Inferior parietal cortex (tissue), 1 donor: ENCODE measurements around the gene SIGLEC15.
"Not testable (repeated sequence)": the region's sequence is repeated elsewhere in the genome, so short reads cannot be mapped to it uniquely, and the experiment has no call there.

Experiments
- DNase-seq: peaks from one replicate; pipeline ENCODE4 v3.0.0-alpha.2; 2016; ENCODE audit errors: extremely low spot score

SIGLEC15 gene, protein sequence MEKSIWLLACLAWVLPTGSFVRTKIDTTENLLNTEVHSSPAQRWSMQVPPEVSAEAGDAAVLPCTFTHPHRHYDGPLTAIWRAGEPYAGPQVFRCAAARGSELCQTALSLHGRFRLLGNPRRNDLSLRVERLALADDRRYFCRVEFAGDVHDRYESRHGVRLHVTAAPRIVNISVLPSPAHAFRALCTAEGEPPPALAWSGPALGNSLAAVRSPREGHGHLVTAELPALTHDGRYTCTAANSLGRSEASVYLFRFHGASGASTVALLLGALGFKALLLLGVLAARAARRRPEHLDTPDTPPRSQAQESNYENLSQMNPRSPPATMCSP

DNA sequence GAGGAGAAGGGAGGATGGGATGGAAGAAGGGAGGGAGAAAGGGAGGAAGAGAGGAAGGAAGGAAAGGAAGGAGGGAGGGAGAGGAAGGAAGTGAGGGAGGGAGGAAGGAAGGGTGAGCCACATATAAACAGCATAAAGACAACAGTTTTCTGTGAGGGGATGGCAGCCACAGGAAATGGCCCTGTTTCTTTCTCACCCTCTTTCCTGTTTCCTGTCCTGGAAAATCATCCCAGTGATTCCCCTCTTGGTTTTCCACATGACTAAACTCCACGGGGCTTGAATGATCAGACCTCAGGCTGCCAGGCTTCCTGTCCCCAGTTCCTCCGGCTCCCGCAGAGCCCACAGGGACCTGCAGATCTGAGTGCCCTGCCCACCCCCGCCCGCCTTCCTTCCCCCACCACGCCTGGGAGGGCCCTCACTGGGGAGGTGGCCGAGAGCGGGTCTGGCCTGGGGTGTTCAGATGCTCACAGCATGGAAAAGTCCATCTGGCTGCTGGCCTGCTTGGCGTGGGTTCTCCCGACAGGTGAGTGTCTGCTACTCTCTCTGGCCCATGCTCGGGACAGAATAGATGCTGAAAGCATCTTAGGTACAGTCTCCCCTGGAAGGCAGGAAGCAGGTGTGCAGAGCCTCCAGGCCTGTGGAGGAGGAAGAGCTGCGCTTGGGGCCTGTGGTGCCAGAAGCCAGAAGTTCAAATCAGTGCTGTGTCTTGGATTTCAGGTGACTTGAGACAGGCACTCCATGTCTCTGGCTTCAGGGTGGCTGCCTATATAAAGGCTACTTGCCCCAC is at the start of gene SIGLEC15:
TSS of gene SIGLEC15 (plus strand) at position 418 of the 787 bp plus-strand sequence. CDS start at position 472, 54 bp downstream.
- no peak for DNase-seq

DNA sequence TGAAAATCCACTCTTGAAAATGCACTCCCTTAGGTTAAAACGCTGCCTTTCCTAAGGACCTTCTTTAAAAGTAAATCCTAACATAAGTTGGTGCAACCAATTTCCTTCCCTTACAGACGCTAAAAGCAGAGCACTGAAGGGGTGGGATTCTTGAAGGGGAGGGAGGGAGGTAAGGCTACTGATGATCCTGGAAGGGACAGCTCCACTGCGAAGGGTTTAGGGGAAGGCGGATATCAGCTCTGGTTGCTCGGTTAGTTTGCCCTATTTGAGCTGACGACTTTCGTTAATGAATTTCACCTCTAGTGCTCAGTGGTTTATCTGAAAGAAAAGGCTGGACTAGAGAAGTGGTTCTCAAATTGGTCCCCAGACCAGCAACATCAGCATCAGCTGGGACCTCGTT is 49.7 kb upstream of the SIGLEC15 start:
- DNase-seq, result no peak

DNA sequence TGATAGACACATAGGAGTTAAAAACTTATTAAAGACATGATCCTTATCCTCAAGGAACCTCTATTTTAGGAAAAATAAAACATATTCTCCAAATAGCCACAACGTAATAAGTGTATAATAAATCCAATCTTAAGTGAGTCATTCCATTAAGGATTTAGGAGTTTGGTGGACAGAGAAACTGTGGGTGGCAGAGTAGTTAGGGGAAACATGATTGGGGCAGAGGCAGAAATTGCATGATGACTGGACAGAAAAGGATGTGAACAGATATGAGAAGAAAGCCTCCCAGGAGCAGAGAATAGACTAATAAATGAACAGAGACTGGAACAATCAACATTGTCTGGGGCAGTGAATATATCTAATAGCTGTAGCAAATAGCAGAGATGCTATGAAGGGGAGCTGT is 48.1 kb upstream of the SIGLEC15 start:
- DNase-seq, result no peak

DNA sequence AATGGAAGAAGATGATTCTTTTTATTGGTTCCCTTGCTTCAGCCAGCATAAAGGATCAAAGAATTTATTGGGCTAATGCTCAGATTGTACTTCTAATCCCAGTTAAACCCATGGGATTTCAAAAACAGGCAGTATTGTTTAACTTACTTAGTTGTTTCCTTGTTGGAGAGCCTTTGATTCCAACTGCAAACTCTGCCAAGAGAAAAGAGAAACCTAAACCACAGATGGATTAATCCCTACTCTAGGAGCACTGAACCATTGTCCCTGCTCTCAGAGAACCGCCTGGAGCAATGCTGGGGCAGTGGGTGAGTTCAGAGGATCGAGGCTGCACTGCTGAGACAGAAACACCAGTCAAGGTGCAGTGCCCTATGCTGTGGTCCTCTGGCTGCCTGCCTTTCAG is 44.9 kb upstream of the SIGLEC15 start:
- no peak for DNase-seq

DNA sequence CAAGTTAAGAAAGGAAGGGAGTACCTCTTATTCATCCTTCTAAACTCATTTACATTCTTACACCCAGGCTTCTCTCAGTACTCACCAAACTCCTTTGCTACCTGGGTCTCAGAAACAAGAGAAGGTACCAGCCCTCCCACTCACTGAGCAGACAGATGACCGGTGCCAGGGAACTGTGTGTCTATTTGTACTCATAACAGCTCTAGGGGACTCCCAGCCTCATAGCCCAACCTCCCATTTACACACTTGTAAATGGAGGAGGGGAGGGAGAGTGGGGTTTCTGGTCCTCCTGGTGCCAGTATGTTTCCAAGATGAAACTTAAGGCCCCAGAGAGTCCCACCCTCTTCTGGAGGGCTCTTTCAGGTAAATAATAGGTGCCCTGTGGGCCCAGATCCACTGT is 42.8 kb upstream of the SIGLEC15 start:
- no peak for DNase-seq

DNA sequence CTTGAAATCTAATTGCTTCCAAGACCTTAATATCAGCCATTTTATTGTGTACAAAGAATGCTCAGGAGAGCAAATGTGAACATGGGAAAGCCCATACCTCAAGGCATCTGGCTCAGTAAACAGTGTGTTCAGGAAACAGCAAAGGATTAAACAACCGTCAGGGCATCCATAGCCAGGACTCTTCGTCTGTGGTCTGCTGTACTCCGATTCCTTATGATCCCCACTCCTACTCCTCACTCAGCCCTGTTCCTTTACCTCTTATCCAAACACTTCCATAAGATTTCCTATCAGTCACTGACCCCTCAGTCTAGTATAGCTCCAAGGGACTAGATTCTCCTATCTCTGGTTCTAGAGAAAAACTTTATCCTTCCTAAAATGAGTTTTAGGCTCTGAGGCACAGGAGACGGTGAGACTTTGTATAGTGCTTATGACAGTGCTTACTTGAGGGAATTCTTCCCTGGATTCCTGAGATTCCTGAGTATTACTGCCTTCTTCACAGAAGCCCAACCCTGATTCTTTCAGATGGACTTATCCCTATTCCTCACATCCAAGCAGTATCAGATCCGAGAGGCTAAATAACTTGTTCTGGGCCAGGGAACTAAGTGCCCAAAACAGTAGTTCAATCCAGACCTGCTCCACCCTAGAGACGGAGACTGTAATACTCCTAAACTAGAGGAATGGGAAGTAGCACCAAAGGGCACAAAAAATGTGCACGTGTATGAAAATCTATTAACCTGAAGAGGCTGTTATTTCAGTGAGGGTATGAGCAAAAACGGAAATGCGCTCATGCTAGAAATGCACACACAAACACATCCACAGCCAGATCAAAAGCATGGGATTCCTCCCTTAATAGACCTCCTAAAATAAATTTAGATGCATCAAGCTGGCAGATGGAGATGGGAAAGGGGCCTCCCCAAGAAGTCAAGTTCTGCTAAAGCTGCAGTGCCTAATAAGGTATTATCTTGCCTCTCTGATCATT is 42.1 kb upstream of the SIGLEC15 start:
- DNase-seq, result no peak

DNA sequence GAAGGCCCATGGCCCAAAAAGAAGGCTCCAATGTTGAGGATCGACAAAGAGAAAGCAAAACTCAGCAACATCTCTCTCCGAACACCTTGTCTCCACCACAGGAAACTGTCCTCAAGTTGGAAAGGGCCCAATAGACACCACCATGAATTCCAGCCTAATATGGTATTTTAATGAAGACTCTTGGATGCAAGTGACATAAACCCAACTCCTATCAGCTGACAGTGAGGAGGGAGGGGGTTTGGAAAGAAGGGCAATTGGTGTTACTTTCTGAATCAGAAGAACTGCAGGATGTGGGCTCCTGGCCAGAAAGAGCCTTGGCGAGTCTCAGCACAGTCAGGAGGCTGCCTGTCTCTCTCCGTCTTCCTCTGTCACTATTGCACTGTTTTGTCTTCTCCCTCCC is 40.3 kb upstream of the SIGLEC15 start:
- DNase-seq, result no peak

DNA sequence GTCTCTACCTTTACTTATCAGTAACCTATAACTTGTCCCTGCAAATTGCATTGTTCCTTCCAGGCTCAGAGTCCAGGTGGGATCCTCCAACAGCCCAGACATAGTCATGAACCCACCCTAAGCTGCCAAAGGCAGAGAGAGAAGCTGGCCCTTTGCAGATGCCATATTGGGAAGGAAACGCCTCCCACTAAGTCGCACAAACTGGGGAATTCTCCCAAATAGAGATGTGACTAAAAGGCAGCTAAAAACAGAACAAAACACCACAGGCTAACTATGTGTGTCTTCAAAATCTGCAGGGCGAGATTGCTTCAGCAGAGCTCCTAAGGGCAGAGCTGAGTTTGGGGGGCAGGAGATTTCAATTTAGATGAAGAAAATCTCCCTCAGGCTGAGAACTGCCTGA is 38.5 kb upstream of the SIGLEC15 start:
- no peak for DNase-seq

DNA sequence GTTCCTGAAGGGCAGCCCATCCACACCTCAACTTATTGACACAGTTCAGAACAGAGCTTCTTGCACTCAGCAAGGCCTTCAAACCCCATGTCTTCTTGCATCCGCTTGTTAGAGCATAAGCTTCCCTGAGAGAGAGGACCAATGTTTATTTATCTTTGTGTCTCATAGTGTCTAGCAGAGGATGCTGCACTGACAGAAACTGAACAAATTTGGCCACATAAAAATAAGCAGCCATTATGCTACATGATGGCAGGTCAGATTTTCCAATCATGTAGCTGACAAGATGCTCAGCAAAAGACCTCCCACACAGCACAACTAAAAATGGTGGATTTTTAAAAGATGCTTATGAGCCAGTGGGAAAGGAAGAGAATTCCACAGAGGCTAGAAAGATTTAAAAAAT is 38.1 kb upstream of the SIGLEC15 start:
- DNase-seq, result no peak

DNA sequence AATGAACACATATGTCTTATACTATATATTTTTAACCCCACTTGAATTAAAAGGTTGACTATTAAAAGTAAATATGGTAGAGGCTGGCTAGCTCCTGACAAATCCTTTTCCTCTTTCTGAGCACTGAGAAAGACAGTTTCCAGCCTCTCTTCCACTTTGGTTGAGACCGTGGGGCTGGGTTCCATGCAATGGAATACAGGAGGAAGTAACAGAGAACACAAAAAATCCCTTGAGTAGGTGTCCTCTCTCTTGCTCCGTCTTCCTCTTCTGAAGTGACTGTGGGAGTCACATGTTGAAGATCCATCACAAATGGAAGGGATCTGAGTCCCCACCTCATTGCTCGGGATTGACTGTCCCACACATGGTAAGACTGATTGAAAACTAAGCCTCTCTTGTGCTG is 36.6 kb upstream of the SIGLEC15 start:
- no peak for DNase-seq

DNA sequence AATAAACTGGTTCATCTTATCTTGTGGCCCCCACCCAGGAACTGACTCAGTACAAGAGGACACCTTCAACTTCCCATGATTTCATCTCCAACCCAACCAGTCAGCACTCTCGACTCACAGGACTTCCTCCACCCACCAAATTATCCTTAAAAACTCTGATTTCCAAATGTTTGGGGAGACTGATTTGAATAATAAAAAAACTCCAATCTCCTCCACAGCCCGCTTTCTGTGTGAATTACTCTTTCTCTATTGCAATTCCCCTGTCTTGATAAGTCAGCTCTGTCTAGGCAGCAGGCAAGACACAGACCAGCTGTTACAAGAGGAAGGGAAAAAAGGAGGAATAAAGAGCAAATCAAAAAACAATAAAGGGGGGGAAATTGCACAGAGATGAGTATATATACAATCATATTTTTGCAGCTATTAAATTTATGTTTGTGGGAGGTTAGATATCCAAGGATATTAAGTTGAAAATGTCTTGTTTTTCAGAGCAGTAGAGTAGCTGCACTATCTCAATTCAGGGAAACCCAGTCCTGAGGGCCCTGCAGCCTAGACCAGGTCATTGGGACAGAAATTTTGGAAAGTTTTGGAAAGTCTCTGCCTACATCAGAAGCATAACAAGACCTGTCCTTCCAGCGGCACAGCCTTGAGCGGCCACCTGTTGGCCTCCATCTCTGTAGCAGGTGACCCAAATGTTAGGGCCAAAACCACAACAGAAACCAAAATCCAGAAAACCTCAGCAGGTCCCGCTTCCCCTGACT is 32.8 kb upstream of the SIGLEC15 start:
- DNase-seq, result no peak

DNA sequence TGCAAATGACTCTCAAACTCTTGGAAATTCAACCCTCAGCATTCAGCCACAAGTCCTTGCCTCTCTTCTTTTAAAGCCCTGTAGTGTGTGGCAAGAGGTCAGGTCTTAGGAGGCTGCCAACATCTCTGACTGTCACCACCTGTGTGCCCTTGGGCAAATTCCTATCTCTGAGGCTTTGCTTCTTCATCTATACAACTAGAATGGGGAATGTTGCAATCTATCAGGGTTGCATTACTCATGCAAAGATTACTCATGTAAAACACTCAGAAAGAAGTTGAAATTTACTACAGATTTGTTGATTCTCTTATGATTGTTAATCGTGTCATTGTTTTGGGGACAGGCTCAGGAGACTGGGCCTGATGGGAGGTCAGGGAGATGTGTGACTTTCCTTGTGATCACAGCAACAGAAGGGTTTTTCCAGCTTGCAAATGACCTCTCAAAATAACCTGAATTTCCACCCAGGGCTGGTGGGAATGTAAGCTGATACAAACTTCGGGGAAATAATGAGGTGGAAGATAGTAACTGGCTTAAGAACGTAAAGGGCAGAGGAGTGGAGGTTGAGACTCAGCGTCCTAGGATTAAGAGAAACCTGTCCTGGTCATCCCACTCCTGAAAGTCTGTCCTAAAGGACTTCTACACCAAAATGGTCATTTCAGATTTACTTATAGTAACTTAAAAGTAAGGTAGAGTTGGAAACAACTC is 32.1 kb upstream of the SIGLEC15 start:
- no peak for DNase-seq

DNA sequence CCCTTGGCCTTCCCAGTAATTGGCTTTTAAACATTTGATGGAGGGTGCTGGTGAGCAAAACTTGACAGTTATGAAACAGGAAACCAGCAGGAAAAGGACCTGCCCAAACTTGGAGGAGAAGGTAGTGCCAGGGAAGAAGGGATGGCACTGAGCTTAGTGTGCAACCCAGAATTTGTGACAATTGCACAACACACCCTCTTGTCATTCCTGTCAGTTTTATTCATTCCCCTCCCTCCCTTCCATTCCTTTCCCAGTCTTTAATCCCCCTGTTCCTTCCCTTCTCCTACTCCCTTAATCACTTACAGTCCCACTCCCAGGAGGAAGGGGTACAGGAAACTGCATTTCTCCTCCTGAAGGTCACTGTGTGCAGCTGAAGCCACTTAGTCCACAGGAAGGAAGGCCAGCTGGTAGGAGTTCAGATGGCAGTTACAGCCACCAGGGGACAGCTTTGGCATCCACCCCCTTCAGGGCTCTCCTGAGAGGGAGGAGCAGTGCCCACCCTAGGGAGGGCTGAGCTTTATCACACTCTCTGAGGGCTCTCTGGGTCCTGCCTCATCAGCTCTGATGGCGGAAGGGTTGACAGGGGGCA is 24.0 kb upstream of the SIGLEC15 start:
- no peak for DNase-seq

DNA sequence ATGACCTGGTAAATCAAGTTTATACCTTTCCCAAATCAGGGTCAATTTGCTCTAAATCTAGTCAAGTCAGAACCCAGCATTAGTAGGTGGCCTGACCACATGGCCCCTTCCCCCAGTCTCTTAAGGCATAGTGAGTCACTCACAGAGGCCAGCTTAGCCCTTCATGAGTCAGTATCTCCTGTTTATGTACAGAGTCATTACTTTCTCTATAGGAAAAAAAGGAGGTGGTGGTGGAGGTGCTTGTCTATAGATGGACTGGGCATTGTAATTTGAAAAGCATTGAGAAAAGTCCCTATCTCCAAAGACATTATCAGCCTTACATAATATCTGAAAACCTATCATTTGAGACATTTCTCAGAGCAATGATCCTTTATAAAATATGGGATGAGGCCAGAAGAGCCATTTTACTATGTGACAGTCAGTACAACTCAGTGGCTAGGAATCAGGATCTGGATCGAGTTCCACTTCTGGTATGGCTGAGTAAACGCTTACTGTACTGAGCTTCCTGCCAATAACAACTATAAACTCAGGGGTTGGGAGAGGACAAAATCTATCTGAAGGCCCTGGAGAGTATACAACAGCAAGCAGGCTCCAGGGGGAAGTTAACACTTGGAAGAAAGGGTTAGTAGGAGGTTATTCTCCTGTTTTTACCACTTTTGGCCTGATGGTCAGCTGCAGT is 22.5 kb upstream of the SIGLEC15 start:
- no peak for DNase-seq

DNA sequence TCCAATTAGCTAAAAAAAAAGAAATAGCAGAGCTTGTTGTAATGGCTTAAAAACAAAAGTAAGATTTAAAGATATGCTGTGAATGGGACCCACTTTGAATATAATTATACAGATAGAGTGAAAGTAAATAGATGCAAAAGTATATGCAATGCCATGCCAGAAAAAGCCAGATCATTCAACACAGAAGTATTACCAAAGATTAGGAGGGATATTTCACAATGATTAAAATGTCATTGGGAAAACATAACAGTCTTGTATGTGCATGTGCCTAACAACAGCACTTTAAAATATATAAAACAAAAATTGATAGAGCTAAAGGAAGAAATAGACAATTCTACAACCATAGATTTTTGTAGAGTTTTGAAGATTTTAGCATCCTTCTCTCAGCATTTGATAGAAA is 19.9 kb upstream of the SIGLEC15 start:
- no peak for DNase-seq

DNA sequence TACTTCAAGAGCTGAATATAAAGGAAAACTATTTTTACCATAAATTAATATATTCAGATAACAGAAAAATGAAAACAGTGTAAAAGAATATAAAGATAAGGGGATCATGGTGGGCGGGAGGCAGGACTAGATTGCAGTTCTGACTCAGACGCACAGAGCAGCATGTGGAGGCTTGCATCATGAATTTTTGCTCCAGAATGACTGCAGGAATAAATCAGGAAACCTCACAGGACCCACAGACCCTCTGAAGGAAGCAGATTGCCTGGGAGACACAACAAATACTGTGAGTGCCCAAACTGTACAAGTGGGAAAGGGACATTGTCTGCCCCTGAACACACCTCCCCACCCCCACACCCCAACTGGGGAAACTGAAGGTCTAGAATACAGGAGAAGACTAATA is 19.2 kb upstream of the SIGLEC15 start:
- DNase-seq, result no peak

DNA sequence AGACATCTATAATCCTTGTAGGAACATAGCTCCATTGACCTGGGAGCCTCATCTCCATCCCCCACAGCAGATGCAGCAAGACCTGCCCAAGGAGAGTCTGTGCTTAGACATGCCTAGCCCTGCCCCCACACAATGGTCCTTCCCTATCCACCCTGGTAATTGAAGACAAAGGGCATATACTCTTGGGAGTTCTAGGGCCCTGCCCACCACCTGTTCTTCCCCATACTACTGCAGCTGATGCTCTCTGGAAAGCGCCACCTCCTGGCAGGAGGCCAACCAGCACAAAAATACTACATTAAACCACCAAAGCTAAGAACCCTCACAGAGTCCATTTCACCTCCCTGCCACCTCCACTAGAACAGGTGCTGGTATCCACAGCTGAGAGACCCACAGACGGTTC is 18.3 kb upstream of the SIGLEC15 start:
- DNase-seq, result not testable (repeated sequence)

DNA sequence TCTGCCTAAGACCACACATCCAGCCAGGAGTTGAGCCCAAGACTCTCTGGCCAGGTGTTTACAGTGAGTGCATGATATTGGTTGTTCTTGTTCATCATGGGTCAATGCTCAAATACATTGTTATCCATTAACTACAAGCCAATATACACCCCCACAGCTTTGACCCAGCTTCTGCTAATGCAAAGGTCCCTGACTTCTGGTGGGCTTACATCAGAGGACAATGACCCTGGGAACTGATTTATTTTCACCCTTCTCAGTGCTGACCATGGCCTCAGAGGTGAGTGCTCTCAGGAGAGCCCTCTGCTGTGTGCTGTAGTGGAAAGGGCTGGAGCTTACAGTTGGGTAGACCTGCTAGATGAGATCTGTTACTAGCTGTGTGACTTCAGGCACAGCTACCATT is 10.7 kb upstream of the SIGLEC15 start:
- DNase-seq, result not testable (repeated sequence)

DNA sequence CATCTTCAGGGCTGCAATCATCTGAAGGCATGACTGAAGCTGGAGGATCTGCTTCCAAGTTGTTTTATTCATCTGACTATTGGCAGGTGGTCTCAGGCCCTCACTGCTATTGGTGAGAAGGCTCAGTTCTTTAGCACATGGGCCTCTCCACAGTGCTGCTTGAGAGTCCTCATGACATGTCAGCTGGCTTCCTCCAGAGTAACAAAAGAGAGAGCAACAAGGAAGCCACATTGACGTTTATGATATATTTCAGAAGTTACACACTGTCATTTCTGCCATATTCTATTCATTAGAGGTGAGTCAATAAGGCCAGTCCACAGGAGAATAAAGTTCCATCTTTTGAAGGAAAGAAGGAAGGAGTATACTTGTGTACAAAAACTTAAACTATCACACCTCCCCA is 7.9 kb upstream of the SIGLEC15 start:
- no peak for DNase-seq

DNA sequence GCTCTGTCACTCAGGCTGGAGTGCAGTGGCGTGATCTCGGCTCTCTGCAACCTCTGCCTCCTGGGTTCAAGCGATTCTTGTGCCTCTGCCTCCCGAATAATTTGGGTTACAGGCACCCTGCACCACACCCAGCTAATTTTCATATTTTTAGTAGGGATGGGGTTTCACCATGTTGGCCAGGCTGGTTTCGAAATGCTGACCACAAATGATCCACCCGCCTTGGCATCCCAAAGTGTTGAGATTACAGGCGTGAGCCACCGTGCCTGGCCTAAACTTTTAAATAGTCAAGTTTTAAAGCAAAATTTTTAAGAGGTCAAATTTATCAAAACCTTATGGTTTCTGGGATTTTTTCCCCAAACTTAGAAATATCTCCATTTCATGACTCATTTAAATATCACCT is 6.7 kb upstream of the SIGLEC15 start:
- DNase-seq, result not testable (repeated sequence)
